OCI-LY1 (cell line): Measurements from ENCODE around the gene STX18.

Experiments used
- H2AFZ ChIP-seq: fragments of 200-600 bp; sonication (generic), shearing (Covaris generic); 2 replicates; pipeline ENCODE4 v1.6.0; 2014; ENCODE audit warnings: antibody characterized with exemption, mild to moderate bottlenecking, low read length
- H3F3A ChIP-seq: fragments of 200-600 bp; sonication (generic), shearing (Covaris generic); 2 replicates; pipeline ENCODE4 v1.6.0; 2014; ENCODE audit warnings: mild to moderate bottlenecking, antibody characterized with exemption, low read length, moderate library complexity; ENCODE audit not compliant: insufficient read depth
- H3K27ac ChIP-seq: fragments of 200-600 bp; sonication (generic); 2 replicates; pipeline ENCODE4 v1.5.1; 2014; ENCODE audit warnings: low read length, mixed run types, mild to moderate bottlenecking, low read depth; ENCODE audit not compliant: poor library complexity, severe bottlenecking
- H3K27me3 ChIP-seq: fragments of 200-600 bp; sonication (generic); 2 replicates; pipeline ENCODE4 v1.6.0; 2014; ENCODE audit warnings: antibody characterized with exemption, mild to moderate bottlenecking, low read length, moderate library complexity; ENCODE audit not compliant: insufficient read depth
- H3K36me3 ChIP-seq: fragments of 200-600 bp; sonication (generic); 2 replicates; pipeline ENCODE4 v1.6.1; 2014; ENCODE audit warnings: mild to moderate bottlenecking, antibody characterized with exemption, low read length, moderate library complexity, mixed read lengths; ENCODE audit not compliant: insufficient read depth
- H3K4me1 ChIP-seq: fragments of 200-600 bp; sonication (generic); 2 replicates; pipeline ENCODE4 v1.5.1; 2014; ENCODE audit warnings: mild to moderate bottlenecking, low read length, moderate library complexity; ENCODE audit not compliant: insufficient read depth, severe bottlenecking
- H3K4me2 ChIP-seq: fragments of 200-600 bp; sonication (generic), shearing (Covaris generic); 2 replicates; pipeline ENCODE4 v1.6.1; 2014; ENCODE audit warnings: low read length
- H3K4me3 ChIP-seq: fragments of 200-600 bp; sonication (generic); 2 replicates; pipeline ENCODE4 v1.5.1; 2014; ENCODE audit warnings: low read length, low read depth, mild to moderate bottlenecking, mixed read lengths; ENCODE audit not compliant: poor library complexity, severe bottlenecking
- H3K79me2 ChIP-seq: fragments of 200-600 bp; shearing (Covaris generic); 2 replicates; pipeline ENCODE4 v1.6.1; 2016; ENCODE audit warnings: mixed run types, low read length, mixed read lengths; ENCODE audit not compliant: insufficient read depth
- H3K9ac ChIP-seq: fragments of 200-600 bp; sonication (generic), shearing (Covaris generic); 2 replicates; pipeline ENCODE4 v1.6.1; 2014; ENCODE audit warnings: mild to moderate bottlenecking, low read length, mixed read lengths
- H3K9me2 ChIP-seq: fragments of 200-600 bp; sonication (generic), shearing (Covaris generic); 2 replicates; pipeline ENCODE4 v1.6.1; 2014; ENCODE audit warnings: low read depth, mild to moderate bottlenecking, low read length, mixed read lengths
- H3K9me3 ChIP-seq: fragments of 200-600 bp; shearing (Covaris generic); 2 replicates; pipeline ENCODE4 v1.6.1; 2014; ENCODE audit warnings: low read length, mixed read lengths
- H4K20me1 ChIP-seq: fragments of 200-600 bp; sonication (generic), shearing (Covaris generic); 2 replicates; pipeline ENCODE4 v1.6.0; 2016; ENCODE audit warnings: mild to moderate bottlenecking, low read length; ENCODE audit not compliant: insufficient read depth
- CTCF ChIP-seq: fragments of 200-600 bp; sonication (generic), shearing (Covaris generic); IDR thresholded peaks from 2 replicates; pipeline ENCODE4 v1.5.1; 2017; ENCODE audit warnings: mild to moderate bottlenecking, antibody characterized with exemption, low read length, moderate library complexity, mixed read lengths
- EZH2 ChIP-seq: fragments of 200-600 bp; sonication (generic), shearing (Covaris generic); IDR thresholded peaks from 2 replicates; pipeline ENCODE4 v1.8.0; 2017; ENCODE audit warnings: borderline replicate concordance, mixed run types, mild to moderate bottlenecking, antibody characterized with exemption, low read length, moderate library complexity, mixed read lengths

Gene STX18

DNA sequence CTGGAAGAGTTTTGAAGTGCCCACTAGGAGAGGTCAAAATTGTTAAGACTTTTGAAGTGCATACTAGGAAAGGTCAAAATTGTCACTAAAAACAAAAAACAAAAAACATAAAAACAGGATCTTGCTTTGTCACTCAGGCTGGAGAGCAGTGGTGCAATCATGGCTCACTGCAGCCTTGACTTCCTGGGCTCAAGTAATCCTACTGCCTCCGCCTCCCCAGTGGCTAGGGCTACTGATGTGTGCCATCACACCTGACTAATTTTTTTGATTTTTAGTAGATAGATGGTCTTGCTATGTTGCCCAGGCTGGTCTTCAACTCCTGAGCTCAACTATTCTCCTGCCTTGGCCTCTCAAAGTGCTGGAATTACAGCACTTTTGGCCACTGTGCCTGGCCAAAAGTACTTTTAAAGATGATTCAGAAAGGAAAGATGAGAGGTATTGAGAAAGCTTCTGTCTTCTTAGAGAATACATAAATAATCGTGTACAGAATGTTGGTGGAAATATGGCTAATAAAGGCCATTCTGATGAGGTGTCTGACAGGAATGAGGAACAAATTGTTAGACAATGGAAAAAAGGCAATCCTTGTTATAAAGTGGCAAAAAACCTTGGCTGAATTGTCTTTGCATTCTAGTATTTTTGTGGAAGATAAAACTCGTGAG, 43.3 kb upstream of the STX18 start:
- Histone ChIP-seq H3F3A (no peaks in the 10 kb centered on the region), H3K9me2 (no peaks in the 10 kb centered on the region), H3K36me3 (no peaks in the 10 kb centered on the region; the same call in 1 of the 2 replicates), H2AFZ (no peak overlapping the region), H3K9ac (no peak overlapping the region), H3K27ac (no peak overlapping the region), H3K4me3 (no peak overlapping the region), H4K20me1 (no peaks in the 10 kb centered on the region), H3K4me1 (no peaks in the 10 kb centered on the region), H3K27me3 (no peaks in the 10 kb centered on the region), H3K9me3 (no peaks in the 10 kb centered on the region), H3K4me2 (no peak overlapping the region), H3K79me2 (no peaks in the 10 kb centered on the region)
- TF ChIP-seq EZH2 (no peak), CTCF (no peak)

DNA sequence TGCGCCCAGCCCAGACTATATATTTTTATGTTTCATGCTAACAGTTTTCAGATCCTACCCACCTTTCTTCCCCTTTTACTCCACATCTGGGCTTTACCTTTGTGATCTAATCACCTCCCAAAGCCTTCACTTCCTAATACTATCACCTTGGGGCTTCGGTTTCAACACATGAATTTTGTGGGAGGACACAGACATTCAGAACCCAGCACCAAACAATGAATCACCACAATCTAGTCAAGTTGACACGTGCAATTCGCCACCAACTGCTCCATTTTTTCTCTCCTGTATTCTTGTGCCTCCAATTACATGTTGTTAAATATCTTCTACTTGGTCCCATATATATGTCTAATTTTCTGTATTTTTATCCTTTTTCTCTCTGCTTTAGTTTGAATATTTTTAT, 41.8 kb upstream of the STX18 start:
- H2AFZ ChIP-seq = no peak overlapping the region
- H3K9me2 ChIP-seq = no peaks in the 10 kb centered on the region
- H4K20me1 ChIP-seq = no peaks in the 10 kb centered on the region
- no peaks in the 10 kb centered on the region for H3K27me3 ChIP-seq
- H3K9ac ChIP-seq = no peak overlapping the region
- no peak overlapping the region for H3K27ac ChIP-seq
- no peak overlapping the region for H3K4me3 ChIP-seq
- no peaks in the 10 kb centered on the region for H3K9me3 ChIP-seq
- no peaks in the 10 kb centered on the region for H3K4me1 ChIP-seq
- no peaks in the 10 kb centered on the region for H3F3A ChIP-seq
- TF ChIP-seq CTCF (no peak), EZH2 (no peak)
- H3K36me3 ChIP-seq = no peaks in the 10 kb centered on the region; the same call in 1 of the 2 replicates
- H3K79me2 ChIP-seq = no peaks in the 10 kb centered on the region
- no peak overlapping the region for H3K4me2 ChIP-seq

- Histone ChIP-seq H3F3A (no peaks in the 10 kb centered on the region), H3K4me2 (no peak overlapping the region), H3K9me2 (no peaks in the 10 kb centered on the region), H3K27ac (no peak overlapping the region), H3K4me1 (no peaks in the 10 kb centered on the region), H3K36me3 (no peaks in the 10 kb centered on the region; the same call in 1 of the 2 replicates), H3K4me3 (no peak overlapping the region), H3K9ac (no peak overlapping the region), H3K9me3 (no peaks in the 10 kb centered on the region), H3K79me2 (no peaks in the 10 kb centered on the region), H3K27me3 (no peaks in the 10 kb centered on the region), H4K20me1 (no peaks in the 10 kb centered on the region), H2AFZ (no peak overlapping the region)
- TF ChIP-seq EZH2 (no peak), CTCF (no peak)
These were observed 40.8 kb upstream of the STX18 start for GRCh38 chr4:4582653-4583052.
